Calu3 (cell line): ENCODE measurements around the gene TTC28. TPM values are rescaled to one million over a fixed set of nuclear protein-coding genes. Genes with fewer than 3 reads are reported as not detected.

ENCODE experiments used
- BruUV-seq: library from RNA; stranded (reverse); fragments of 400-500 nt; replicated peaks from 2 replicates; lab custom pipeline; 2021; lab: Mats Ljungman, UMichigan
- CTCF ChIA-PET: fragments of 300-600 bp; sonication (Branson Sonifier 250); formaldehyde crosslinking; loops from one replicate; lab custom pipeline; 2022; ENCODE audit warnings: antibody characterized with exemption; lab: Charles Lee
- DNase-seq: peaks from one replicate; pipeline ENCODE4 v3.0.0; 2022
- H3K27ac Mint-ChIP-seq: one replicate; pipeline ENCODE4 v1.8.0; 2022; ENCODE audit warnings: mixed read lengths; ENCODE audit not compliant: unreplicated experiment
- H3K27me3 Mint-ChIP-seq: one replicate; pipeline ENCODE4 v1.8.0; 2022; ENCODE audit warnings: mixed read lengths; ENCODE audit not compliant: unreplicated experiment
- H3K36me3 Mint-ChIP-seq: one replicate; pipeline ENCODE4 v1.8.0; 2022; ENCODE audit warnings: mild to moderate bottlenecking, moderate library complexity, mixed read lengths; ENCODE audit not compliant: insufficient read depth, unreplicated experiment
- H3K4me1 Mint-ChIP-seq: one replicate; pipeline ENCODE4 v1.8.0; 2022; ENCODE audit warnings: mild to moderate bottlenecking, low read depth, mixed read lengths; ENCODE audit not compliant: unreplicated experiment
- H3K4me3 Mint-ChIP-seq: one replicate; pipeline ENCODE4 v1.8.0; 2022; ENCODE audit warnings: mild to moderate bottlenecking, low read depth, moderate library complexity, mixed read lengths; ENCODE audit not compliant: unreplicated experiment
- H3K9me3 Mint-ChIP-seq: one replicate; pipeline ENCODE4 v1.8.0; 2022; ENCODE audit warnings: low read depth, mixed read lengths; ENCODE audit not compliant: unreplicated experiment
- CTCF ChIP-seq: fragments of 200-600 bp; IDR thresholded peaks from one replicate; pipeline ENCODE4 v1.8.0; 2022; ENCODE audit warnings: antibody characterized with exemption; ENCODE audit not compliant: unreplicated experiment
- intact Hi-C: fragments of 100-400 bp; cut with micrococcal nuclease; formaldehyde crosslinking; loops from one replicate; pipeline ENCODE4 v1.10.0; 2022; ENCODE audit not compliant: unreplicated experiment
- total RNA-seq: library from RNA; stranded (reverse); gene quantifications from 2 replicates; pipeline ENCODE4 v1.2.3, GENCODE V29; 2022

TTC28 gene
- total RNA-seq, 1 experiment from 2014 or later = 5.2 TPM

- DNase-seq = no peak
- intact Hi-C loops = no loop called here
- no peak for TF ChIP-seq CTCF
- no peaks in the 10 kb centered on the region for H3K27me3 Mint-ChIP-seq
- peaks cover 3% of the 10 kb centered on the region for H3K9me3 Mint-ChIP-seq
- no TSS peak for BruUV-seq
- H3K4me3 Mint-ChIP-seq = no peak overlapping the region
- CTCF ChIA-PET = no interaction called here
- H3K36me3 Mint-ChIP-seq = no peaks in the 10 kb centered on the region
- no peak overlapping the region for H3K27ac Mint-ChIP-seq
- peaks cover 25% of the 10 kb centered on the region for H3K4me1 Mint-ChIP-seq
Observed at GRCh38 chr22:27971926-27972325, 707.7 kb downstream of the TTC28 start.

- H3K36me3 Mint-ChIP-seq = no peaks in the 10 kb centered on the region
- no peaks in the 10 kb centered on the region for H3K27me3 Mint-ChIP-seq
- no peak overlapping the region for H3K27ac Mint-ChIP-seq
- BruUV-seq = no TSS peak
- intact Hi-C loops = no loop called here
- H3K4me1 Mint-ChIP-seq = peaks cover 20% of the 10 kb centered on the region
- CTCF ChIA-PET = interaction anchor here (1.0 kb wide), 1 partner anchor 11 kb away, joined by 3 read pairs; no protein-coding TSS in a partner anchor
- no peak for TF ChIP-seq CTCF
- H3K9me3 Mint-ChIP-seq = peaks cover 3% of the 10 kb centered on the region
- DNase-seq = no peak
- H3K4me3 Mint-ChIP-seq = no peak overlapping the region
Observed at GRCh38 chr22:27970596-27971220, 708.9 kb downstream of the TTC28 start.

GRCh38 chr22:27966168-27967064 lies 713.2 kb downstream of the TTC28 start:
- H3K27me3 Mint-ChIP-seq = no peaks in the 10 kb centered on the region
- TF ChIP-seq CTCF = no peak
- no peak overlapping the region for H3K27ac Mint-ChIP-seq
- H3K4me3 Mint-ChIP-seq = no peak overlapping the region
- no peak for DNase-seq
- no TSS peak for BruUV-seq
- no peaks in the 10 kb centered on the region for H3K36me3 Mint-ChIP-seq
- no peaks in the 10 kb centered on the region for H3K4me1 Mint-ChIP-seq
- H3K9me3 Mint-ChIP-seq = no peaks in the 10 kb centered on the region
- intact Hi-C loops = no loop called here
- CTCF ChIA-PET = no interaction called here

DNA sequence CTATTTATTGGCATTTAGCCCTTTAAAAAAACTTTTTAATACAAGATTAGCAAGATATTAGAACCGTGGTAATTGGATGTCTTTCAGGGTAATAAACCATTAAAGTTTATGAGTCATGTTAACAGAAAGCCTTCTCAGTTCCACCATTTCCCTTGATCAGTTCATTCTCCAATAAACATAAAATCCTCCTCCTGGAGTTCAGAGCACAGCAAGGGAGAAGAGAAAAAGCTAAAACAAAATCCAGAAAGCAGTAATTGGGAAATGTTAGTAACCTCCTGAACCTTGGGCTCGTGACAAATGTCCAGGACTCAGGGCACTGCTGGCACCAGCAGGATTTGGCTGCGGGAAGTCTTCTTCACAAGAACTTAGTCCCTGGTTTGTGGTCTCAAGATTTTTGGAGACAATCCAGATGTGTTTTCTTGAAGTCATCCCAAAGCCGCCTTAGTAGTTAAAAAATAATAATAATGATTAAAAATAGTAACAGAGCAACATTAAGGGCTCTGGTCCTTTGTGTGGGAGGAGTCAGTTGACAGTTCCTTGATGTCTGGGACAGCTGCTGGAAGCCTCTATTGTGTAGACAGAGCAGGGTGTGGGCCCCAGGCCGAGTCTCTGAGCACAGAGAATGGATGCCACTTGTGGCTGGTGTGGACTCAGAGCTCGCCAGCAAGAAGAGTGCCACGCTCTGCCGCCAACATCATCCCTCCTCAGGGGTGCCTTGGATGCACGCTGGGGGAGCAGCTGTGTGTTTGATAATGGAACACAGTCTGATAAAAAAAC lies 717.2 kb downstream of the TTC28 start:
- Mint-ChIP-seq H3K4me3 (no peak overlapping the region), H3K27me3 (no peaks in the 10 kb centered on the region), H3K4me1 (no peaks in the 10 kb centered on the region), H3K27ac (no peak overlapping the region), H3K9me3 (no peaks in the 10 kb centered on the region), H3K36me3 (no peaks in the 10 kb centered on the region)
- no TSS peak for BruUV-seq
- TF ChIP-seq CTCF = no peak
- intact Hi-C loops = no loop called here
- DNase-seq = no peak
- CTCF ChIA-PET = interaction anchor here (0.6 kb wide), 1 partner anchor 15 kb away, joined by 3 read pairs; no protein-coding TSS in a partner anchor
